H1 (cell line): ENCODE data around the gene DUOXA1. TPM values are rescaled to one million over a fixed set of nuclear protein-coding genes. Genes with fewer than 3 reads are reported as not detected.

Experiments used
- CTCF ChIA-PET: fragments of 300-600 bp; sonication (Branson Sonifier 250); formaldehyde crosslinking; loops from one replicate; lab custom pipeline; 2021; ENCODE audit not compliant: partially characterized antibody; lab: Charles Lee
- POLR2A ChIA-PET: fragments of 300-600 bp; sonication (Branson Sonifier 250); formaldehyde crosslinking; loops from one replicate; lab custom pipeline; 2021; ENCODE audit warnings: inconsistent platforms; ENCODE audit not compliant: partially characterized antibody; lab: Charles Lee
- DNase-seq, 2 experiments: peaks; one replicate each; pipeline versions ENCODE4 v3.0.0 to v3.0.0-alpha.2; 2010 to 2022; ENCODE audit warnings: low spot score in 2 of 2, low read depth in 1 of 2, mixed read lengths in 1 of 2
- FAIRE-seq: peaks from 2 replicates; lab custom pipeline; 2011; peaks lifted over from hg19 to GRCh38; lab: Jason Lieb, UNC
- H2AFZ ChIP-seq: 2 replicates; pipeline ENCODE4 v1.8.1; 2012; ENCODE audit warnings: low read length, inconsistent platforms
- H2AK5ac ChIP-seq: 2 replicates; pipeline ENCODE4 v1.6.1; 2013; ENCODE audit warnings: low read depth, low read length
- H2BK120ac ChIP-seq: replicated peaks from 2 replicates; pipeline ENCODE3; 2013; ENCODE audit warnings: low read depth, low read length, inconsistent platforms
- H2BK12ac ChIP-seq: 2 replicates; pipeline ENCODE4 v1.6.1; 2013; ENCODE audit warnings: low read depth, low read length
- H2BK15ac ChIP-seq: 2 replicates; pipeline ENCODE4 v1.6.1; 2013; ENCODE audit warnings: low read length
- H2BK20ac ChIP-seq: 2 replicates; pipeline ENCODE4 v1.6.1; 2013; ENCODE audit warnings: low read length
- H2BK5ac ChIP-seq: 2 replicates; pipeline ENCODE4 v1.6.1; 2013; ENCODE audit warnings: low read depth, low read length
- H3K14ac ChIP-seq: 2 replicates; pipeline ENCODE4 v1.6.1; 2013; ENCODE audit warnings: inconsistent platforms; ENCODE audit not compliant: insufficient read length
- H3K18ac ChIP-seq: 2 replicates; pipeline ENCODE4 v1.6.1; 2013; ENCODE audit warnings: low read length; ENCODE audit errors: extremely low read depth
- H3K23ac ChIP-seq: 2 replicates; pipeline ENCODE4 v1.6.1; 2013; ENCODE audit warnings: inconsistent platforms; ENCODE audit not compliant: insufficient read length
- H3K23me2 ChIP-seq: 2 replicates; pipeline ENCODE4 v1.6.1; 2013; ENCODE audit warnings: low read depth, low read length
- H3K27ac ChIP-seq: 2 replicates; pipeline ENCODE4 v1.6.1; 2011; ENCODE audit warnings: low read depth, low read length, inconsistent platforms
- H3K27me3 ChIP-seq, 4 experiments: replicated peaks in 1 of 4; 1 replicate in 1 of 4; 2 replicates in 3 of 4; pipeline versions ENCODE4 v1.6.1 to v1.8.1; 2011 to 2013; ENCODE audit warnings: low read length in 3 of 4, mild to moderate bottlenecking in 3 of 4, inconsistent platforms in 2 of 4, mixed read lengths in 2 of 4, moderate library complexity in 1 of 4; ENCODE audit not compliant: control insufficient read depth in 3 of 4, insufficient read depth in 3 of 4; ENCODE audit errors: extremely low read depth in 1 of 4
- H3K36me3 ChIP-seq, 4 experiments: 2 replicates each; pipeline versions ENCODE4 v1.6.1 to v1.8.1; 2011 to 2013; ENCODE audit warnings: mild to moderate bottlenecking in 4 of 4, low read length in 3 of 4, moderate library complexity in 2 of 4, control low read depth in 1 of 4, inconsistent platforms in 1 of 4; ENCODE audit not compliant: insufficient read depth in 4 of 4, control insufficient read depth in 2 of 4
- H3K4ac ChIP-seq: replicated peaks from 2 replicates; pipeline ENCODE3; 2013; ENCODE audit warnings: low read length, low read depth, mixed read lengths, inconsistent platforms; ENCODE audit not compliant: insufficient read length
- H3K4me1 ChIP-seq, 4 experiments: replicated peaks in 1 of 4; 1 replicate in 1 of 4; 2 replicates in 3 of 4; pipeline versions ENCODE4 v1.6.1 to v1.8.1; 2011 to 2013; ENCODE audit warnings: low read length in 3 of 4, inconsistent platforms in 2 of 4, mixed read lengths in 1 of 4; ENCODE audit not compliant: insufficient read depth in 4 of 4, control insufficient read depth in 3 of 4
- H3K4me2 ChIP-seq, 2 experiments: 2 replicates each; pipeline versions ENCODE4 v1.6.1 to v1.8.1; 2011 to 2013; ENCODE audit warnings: low read depth in 2 of 2, low read length in 2 of 2, control low read depth in 1 of 2, inconsistent platforms in 1 of 2, mild to moderate bottlenecking in 1 of 2; ENCODE audit not compliant: insufficient read depth in 1 of 2
- H3K4me3 ChIP-seq, 4 experiments: fragments of 200-600, 300-600 bp in 1 of 4; sonication (generic), shearing (Covaris generic), sonication (Bioruptor Twin) in 1 of 4; 2 replicates each; pipeline versions ENCODE4 v1.5.1 to v1.8.1; 2011 to 2016; ENCODE audit warnings: low read length in 4 of 4, low read depth in 3 of 4, control low read depth in 2 of 4, inconsistent platforms in 2 of 4, mild to moderate bottlenecking in 2 of 4, mixed read lengths in 1 of 4, moderate library complexity in 1 of 4; ENCODE audit not compliant: insufficient read depth in 2 of 4; ENCODE audit errors: extremely low read depth in 1 of 4
- H3K56ac ChIP-seq: replicated peaks from 2 replicates; pipeline ENCODE3; 2013; ENCODE audit warnings: low read depth, mild to moderate bottlenecking, mixed read lengths, low read length, inconsistent platforms; ENCODE audit not compliant: insufficient read length
- H3K79me1 ChIP-seq: 2 replicates; pipeline ENCODE4 v1.6.1; 2013; ENCODE audit warnings: low read depth, low read length, control low read depth
- H3K79me2 ChIP-seq, 2 experiments: 2 replicates each; pipeline versions ENCODE4 v1.6.1 to v1.8.1; 2012 to 2013; ENCODE audit warnings: low read length in 2 of 2, mild to moderate bottlenecking in 2 of 2, inconsistent platforms in 1 of 2; ENCODE audit not compliant: insufficient read depth in 2 of 2, control insufficient read depth in 1 of 2
- H3K9ac ChIP-seq, 4 experiments: replicated peaks in 1 of 4; 1 replicate in 1 of 4; 2 replicates in 3 of 4; pipeline versions ENCODE4 v1.6.1 to v1.8.1; 2011 to 2013; ENCODE audit warnings: low read depth in 3 of 4, low read length in 3 of 4, control low read depth in 2 of 4, mild to moderate bottlenecking in 2 of 4, moderate library complexity in 2 of 4, inconsistent platforms in 1 of 4; ENCODE audit errors: extremely low read depth in 1 of 4
- H3K9me3 ChIP-seq, 2 experiments: 2 replicates each; pipeline versions ENCODE4 v1.6.1 to v1.8.1; 2012 to 2013; ENCODE audit warnings: mild to moderate bottlenecking in 2 of 2, moderate library complexity in 2 of 2, control low read depth in 1 of 2, inconsistent platforms in 1 of 2, low read depth in 1 of 2, low read length in 1 of 2, mixed read lengths in 1 of 2; ENCODE audit not compliant: insufficient read depth in 2 of 2
- H4K20me1 ChIP-seq, 2 experiments: replicated peaks in 1 of 2; 2 replicates each; pipeline versions ENCODE3 to v1.8.1; 2011 to 2013; ENCODE audit warnings: inconsistent platforms in 2 of 2, low read length in 2 of 2, mild to moderate bottlenecking in 1 of 2; ENCODE audit not compliant: insufficient read depth in 2 of 2, control insufficient read depth in 1 of 2
- H4K5ac ChIP-seq: 2 replicates; pipeline ENCODE4 v1.6.1; 2013; ENCODE audit warnings: low read length, low read depth, mixed read lengths, inconsistent platforms; ENCODE audit not compliant: insufficient read length
- H4K8ac ChIP-seq: 2 replicates; pipeline ENCODE4 v1.8.0; 2013; ENCODE audit warnings: mild to moderate bottlenecking, moderate library complexity, low read length, inconsistent platforms; ENCODE audit not compliant: insufficient read depth; ENCODE audit errors: extremely low read depth
- H4K91ac ChIP-seq: replicated peaks from 2 replicates; pipeline ENCODE3; 2013; ENCODE audit warnings: low read length, mixed read lengths, inconsistent platforms; ENCODE audit not compliant: insufficient read length
- CBX5 ChIP-seq: fragments of 300-800, 300-1000 bp; sonication (generic); IDR thresholded peaks from 2 replicates; pipeline ENCODE4 v1.7.1; 2016; ENCODE audit warnings: antibody characterized with exemption, low read length, low read depth
- CEBPB ChIP-seq: IDR thresholded peaks from 2 replicates; pipeline ENCODE4 v1.6.1; 2012; ENCODE audit warnings: low read depth, low read length
- EZH2 ChIP-seq: fragments of 200-600 bp; sonication (generic); IDR thresholded peaks from 2 replicates; pipeline ENCODE4 v1.7.1; 2012; ENCODE audit warnings: low read depth, mild to moderate bottlenecking, moderate library complexity, low read length, inconsistent platforms; ENCODE audit not compliant: severe bottlenecking
- GTF2F1 ChIP-seq: IDR thresholded peaks from 2 replicates; pipeline ENCODE4 v1.6.1; 2012; ENCODE audit warnings: low read depth, low read length, improper control_type of control experiment, borderline replicate concordance
- NANOG ChIP-seq: IDR thresholded peaks from 2 replicates; pipeline ENCODE4 v1.6.1; 2011; ENCODE audit warnings: low read length, low read depth, mild to moderate bottlenecking, inconsistent platforms; ENCODE audit not compliant: insufficient read depth, poor library complexity, severe bottlenecking
- SP1 ChIP-seq: IDR thresholded peaks from 2 replicates; pipeline ENCODE4 v1.6.1; 2011; ENCODE audit warnings: low read depth, low read length
- SUZ12 ChIP-seq: fragments of 200-600 bp; sonication (generic); IDR thresholded peaks from 2 replicates; pipeline ENCODE4 v1.6.1; 2012; ENCODE audit warnings: mild to moderate bottlenecking, inconsistent platforms, low read length, moderate library complexity, mixed read lengths
- YY1 ChIP-seq: IDR thresholded peaks from 2 replicates; pipeline ENCODE4 v1.6.1; 2011; ENCODE audit warnings: low read depth, mild to moderate bottlenecking, low read length
- WGBS, 2 experiments: shearing (Covaris generic) in 1 of 2; methylation state at CpG; one replicate each; pipeline versions ENCODE4 v1.1.6 to v1.1.7; 2013 to 2015; ENCODE audit warnings: low lambda C conversion rate in 2 of 2, mixed read lengths in 2 of 2, inconsistent platforms in 1 of 2, low coverage in 1 of 2, missing lambda C conversion rate in 1 of 2; ENCODE audit not compliant: insufficient replicate concordance in 2 of 2, insufficient coverage in 1 of 2, insufficient read length in 1 of 2; ENCODE audit errors: extremely low coverage in 1 of 2, missing lambda C conversion rate in 1 of 2; 5-methylcytosine and 5-hydroxymethylcytosine counted together
- polyA plus RNA-seq, 7 experiments: library from polyadenylated mRNA; depleted of rRNA in 3 of 7; stranded (reverse) in 5 of 7; unstranded in 2 of 7; fragments of >200 nt in 5 of 7; fragments of 200-250 nt in 2 of 7; gene quantifications; 1 replicate in 5 of 7; 2 replicates in 1 of 7; 4 replicates in 1 of 7; pipeline versions ENCODE4 v1.2.1 to v1.2.3, GENCODE V29; 2011 to 2013; ENCODE audit warnings: missing spikeins in 2 of 7, mixed read lengths in 2 of 7
- total RNA-seq: library from RNA; stranded (reverse); fragmentation: NEBNext Ultra II Directional; extraction: Animal tissue kit (Norgen Biotek cat#: 25700); gene quantifications from 2 replicates; pipeline ENCODE4 v1.2.1, GENCODE V29; 2021
- TF ChIP-seq, protein P1 (sequence below): IDR thresholded peaks from 2 replicates; pipeline ENCODE4 v1.6.1; 2011; ENCODE audit warnings: low read length, improper control_type of control experiment

Gene DUOXA1
- total and polyA plus RNA-seq, 2 of the 8 experiments (the other 6 are each of a cell fraction or from before 2014, with no cell fraction given): 0.18 TPM; not detected in 1

DNA sequence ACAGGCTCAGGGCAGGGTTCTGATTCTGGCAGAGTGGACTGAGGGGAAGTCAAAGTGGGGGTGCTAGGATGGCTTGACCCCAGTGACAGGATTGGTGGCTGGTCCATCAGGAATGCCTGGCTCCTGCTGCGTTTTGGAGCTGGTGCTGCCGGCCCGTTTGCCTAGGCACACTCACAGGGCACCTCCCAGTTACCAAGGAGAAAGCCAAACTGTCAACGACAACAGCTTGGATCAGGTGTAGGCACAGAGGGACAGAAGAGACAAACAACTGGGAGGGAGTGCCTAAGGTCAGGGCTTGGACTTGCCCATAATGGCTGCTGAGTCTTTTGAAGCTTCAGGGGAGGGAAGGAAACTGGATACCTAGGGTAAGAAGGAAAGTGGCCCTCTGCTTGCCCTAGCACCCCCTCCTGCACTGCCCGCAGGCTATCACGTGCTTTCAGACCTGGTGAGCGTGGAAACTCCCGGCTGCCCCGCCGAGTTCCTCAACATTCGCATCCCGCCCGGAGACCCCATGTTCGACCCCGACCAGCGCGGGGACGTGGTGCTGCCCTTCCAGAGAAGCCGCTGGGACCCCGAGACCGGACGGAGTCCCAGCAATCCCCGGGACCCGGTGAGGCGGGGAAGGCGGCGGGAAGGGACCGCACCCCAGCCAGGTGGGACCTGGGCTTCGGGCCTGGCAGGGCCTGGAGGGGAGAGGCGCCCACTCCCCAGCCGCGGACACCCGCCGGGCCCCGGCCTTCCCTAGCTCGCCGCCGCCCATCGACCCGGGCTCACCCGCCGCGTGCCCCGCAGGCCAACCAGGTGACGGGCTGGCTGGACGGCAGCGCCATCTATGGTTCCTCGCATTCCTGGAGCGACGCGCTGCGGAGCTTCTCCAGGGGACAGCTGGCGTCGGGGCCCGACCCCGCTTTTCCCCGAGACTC, 5.3 kb upstream of the DUOXA1 start:
- no peak overlapping the region for H2AK5ac ChIP-seq
- H3K4me3 ChIP-seq: peak overlapping the region; percentile 8 to 57 (median 36); a peak in 7 of 8 replicates
- peak overlapping the region; percentile 20; the same call in 1 of the 2 replicates for H2BK12ac ChIP-seq
- no peaks in the 10 kb centered on the region for H3K23me2 ChIP-seq
- DNase-seq (peak in 1 of 2 experiments; percentile 71), FAIRE-seq (no peak)
- H2BK120ac ChIP-seq: no peak overlapping the region
- no peak overlapping the region for H3K56ac ChIP-seq
- no peaks in the 10 kb centered on the region for H3K9me3 ChIP-seq
- H3K23ac ChIP-seq: no peak overlapping the region
- H4K5ac ChIP-seq: no peak overlapping the region
- no peak overlapping the region for H4K91ac ChIP-seq
- WGBS, 2 experiments: 32% methylated on average over 9 of the region's 57 CpGs; no CpG with 5 or more reads in 1 of the 2 experiments
- H3K79me2 ChIP-seq: no peaks in the 10 kb centered on the region
- POLR2A ChIA-PET: interaction anchor here (1.2 to 1.9 kb wide), 5 partner anchors 12 to 66 kb away, joined by 3 to 4 read pairs (median 4); no protein-coding TSS in a partner anchor
- H3K79me1 ChIP-seq: no peaks in the 10 kb centered on the region
- H4K20me1 ChIP-seq: peaks cover 0 to 2% of the 10 kb centered on the region in 2 experiments
- peak overlapping the region; percentile 66; the same call in 1 of the 2 replicates for H2BK15ac ChIP-seq
- H3K14ac ChIP-seq: no peak overlapping the region
- peaks cover 0 to 8% (median 6%) of the 10 kb centered on the region in 4 experiments; a peak in 5 of 7 replicates for H3K4me1 ChIP-seq
- no peak overlapping the region for H3K27ac ChIP-seq
- no peak overlapping the region for H4K8ac ChIP-seq
- H2BK20ac ChIP-seq: no peak overlapping the region
- H3K9ac ChIP-seq: no peak overlapping the region; a peak in 1 of 7 replicates
- no peak overlapping the region for H2BK5ac ChIP-seq
- H2AFZ ChIP-seq: 0 out of 2 replicates have a peak overlapping the region, but pooled peaks have one; percentile 69
- H3K27me3 ChIP-seq: peaks cover 59 to 76% (median 68%) of the 10 kb centered on the region in 4 experiments
- peak overlapping the region; percentile 53 to 74 for H3K4me2 ChIP-seq
- H3K36me3 ChIP-seq: no peaks in the 10 kb centered on the region
- no peak overlapping the region for H3K4ac ChIP-seq
- CTCF ChIA-PET: interaction anchor here (1.1 to 7.9 kb wide), 6 partner anchors 8 to 21 kb away, joined by 3 to 45 read pairs (median 16); partner anchors contain the start of genes DUOX2 and DUOXA2
- H3K18ac ChIP-seq: peak overlapping the region; percentile 71
- TF ChIP-seq NANOG (no peak), SP1 (no peak), SUZ12 (peak; percentile 56), CEBPB (no peak), YY1 (peak; percentile 63; the same call in 1 of the 2 replicates), CBX5 (no peak), EZH2 (peak; percentile 69), GTF2F1 (no peak)
- TF ChIP-seq, protein P1, sequence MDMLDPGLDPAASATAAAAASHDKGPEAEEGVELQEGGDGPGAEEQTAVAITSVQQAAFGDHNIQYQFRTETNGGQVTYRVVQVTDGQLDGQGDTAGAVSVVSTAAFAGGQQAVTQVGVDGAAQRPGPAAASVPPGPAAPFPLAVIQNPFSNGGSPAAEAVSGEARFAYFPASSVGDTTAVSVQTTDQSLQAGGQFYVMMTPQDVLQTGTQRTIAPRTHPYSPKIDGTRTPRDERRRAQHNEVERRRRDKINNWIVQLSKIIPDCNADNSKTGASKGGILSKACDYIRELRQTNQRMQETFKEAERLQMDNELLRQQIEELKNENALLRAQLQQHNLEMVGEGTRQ: no peak
